Panc1 (cell line): ENCODE measurements around the gene PACC1.

Experiments
- POLR2AphosphoS5 ChIP-seq: IDR thresholded peaks from 2 replicates; pipeline ENCODE4 v1.6.1; 2012; ENCODE audit warnings: mild to moderate bottlenecking, low read depth, low read length, moderate library complexity
- TCF7L2 ChIP-seq: IDR thresholded peaks from 2 replicates; pipeline ENCODE4 v1.6.1; 2011; ENCODE audit warnings: mild to moderate bottlenecking, low read depth, low read length, inconsistent platforms
- TF ChIP-seq, protein P1 (sequence below): fragments of 450-650 bp; IDR thresholded peaks from 2 replicates; pipeline ENCODE4 v1.5.1; 2017; ENCODE audit warnings: mild to moderate bottlenecking

DNA sequence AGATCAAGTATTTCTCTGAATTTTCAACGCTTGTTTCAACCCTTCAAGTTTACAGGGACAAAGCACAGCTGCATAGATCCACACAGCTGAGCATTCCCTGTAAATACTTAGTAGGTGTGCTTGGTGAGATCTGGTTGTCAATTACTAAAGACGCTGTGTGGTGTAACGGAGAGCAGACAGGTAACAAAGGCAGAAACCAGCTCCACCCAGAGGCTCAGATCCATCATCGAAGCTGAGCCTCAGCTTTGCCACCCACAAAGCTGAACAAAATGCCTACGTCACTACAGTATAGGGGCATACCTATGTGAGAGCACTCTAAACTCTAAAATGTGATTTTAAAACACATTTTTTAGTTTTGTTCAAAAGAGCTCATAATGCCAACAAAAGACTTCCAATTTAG, 38.7 kb downstream of the PACC1 start:
- TF ChIP-seq, protein P1, sequence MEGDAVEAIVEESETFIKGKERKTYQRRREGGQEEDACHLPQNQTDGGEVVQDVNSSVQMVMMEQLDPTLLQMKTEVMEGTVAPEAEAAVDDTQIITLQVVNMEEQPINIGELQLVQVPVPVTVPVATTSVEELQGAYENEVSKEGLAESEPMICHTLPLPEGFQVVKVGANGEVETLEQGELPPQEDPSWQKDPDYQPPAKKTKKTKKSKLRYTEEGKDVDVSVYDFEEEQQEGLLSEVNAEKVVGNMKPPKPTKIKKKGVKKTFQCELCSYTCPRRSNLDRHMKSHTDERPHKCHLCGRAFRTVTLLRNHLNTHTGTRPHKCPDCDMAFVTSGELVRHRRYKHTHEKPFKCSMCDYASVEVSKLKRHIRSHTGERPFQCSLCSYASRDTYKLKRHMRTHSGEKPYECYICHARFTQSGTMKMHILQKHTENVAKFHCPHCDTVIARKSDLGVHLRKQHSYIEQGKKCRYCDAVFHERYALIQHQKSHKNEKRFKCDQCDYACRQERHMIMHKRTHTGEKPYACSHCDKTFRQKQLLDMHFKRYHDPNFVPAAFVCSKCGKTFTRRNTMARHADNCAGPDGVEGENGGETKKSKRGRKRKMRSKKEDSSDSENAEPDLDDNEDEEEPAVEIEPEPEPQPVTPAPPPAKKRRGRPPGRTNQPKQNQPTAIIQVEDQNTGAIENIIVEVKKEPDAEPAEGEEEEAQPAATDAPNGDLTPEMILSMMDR = no peak
- no peak for TF ChIP-seq POLR2AphosphoS5
- no peak for TF ChIP-seq TCF7L2
